Measurements from ENCODE around the gene ADAM8.
"Not testable (repeated sequence)": the region's sequence is repeated elsewhere in the genome, so short reads cannot be mapped to it uniquely, and the experiment has no call there.

ADAM8 gene

DNA sequence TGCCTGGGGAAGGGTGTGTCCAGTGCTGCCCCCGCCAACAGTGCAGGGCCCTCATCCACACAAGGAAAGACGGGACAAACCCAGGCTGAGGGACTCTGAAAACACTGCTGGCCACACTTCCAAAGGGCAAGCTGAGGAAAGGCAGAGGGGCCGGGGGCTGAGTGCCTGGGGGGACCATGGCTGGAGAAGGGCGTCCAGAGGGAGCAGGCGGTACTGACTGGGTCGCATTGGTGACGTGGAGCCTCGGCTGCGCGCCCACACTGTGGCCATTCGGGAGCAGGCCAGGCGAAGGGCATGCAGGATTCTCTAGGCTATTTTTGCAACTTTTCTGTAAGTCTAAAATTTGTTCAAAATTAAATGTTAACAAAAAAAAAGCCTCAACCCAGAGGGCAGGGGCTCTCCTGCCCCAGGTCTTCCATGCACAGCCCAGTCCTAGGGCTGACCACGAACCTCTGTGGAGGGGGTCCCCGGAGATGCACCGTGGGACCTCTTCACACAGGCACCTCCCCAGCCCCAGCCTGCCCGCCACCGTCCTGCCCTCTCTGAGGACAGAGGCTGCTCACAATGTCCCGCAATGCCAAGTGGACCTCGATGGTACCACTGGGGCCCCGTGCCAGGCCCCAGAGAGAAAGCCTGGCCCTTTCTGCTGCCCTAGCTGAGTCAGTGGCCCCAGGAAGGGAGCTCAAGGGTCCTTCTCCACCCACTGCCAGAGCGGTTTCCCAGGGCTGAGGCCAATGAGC, 10.4 kb downstream of the ADAM8 start:
- no peak for FAIRE-seq

DNA sequence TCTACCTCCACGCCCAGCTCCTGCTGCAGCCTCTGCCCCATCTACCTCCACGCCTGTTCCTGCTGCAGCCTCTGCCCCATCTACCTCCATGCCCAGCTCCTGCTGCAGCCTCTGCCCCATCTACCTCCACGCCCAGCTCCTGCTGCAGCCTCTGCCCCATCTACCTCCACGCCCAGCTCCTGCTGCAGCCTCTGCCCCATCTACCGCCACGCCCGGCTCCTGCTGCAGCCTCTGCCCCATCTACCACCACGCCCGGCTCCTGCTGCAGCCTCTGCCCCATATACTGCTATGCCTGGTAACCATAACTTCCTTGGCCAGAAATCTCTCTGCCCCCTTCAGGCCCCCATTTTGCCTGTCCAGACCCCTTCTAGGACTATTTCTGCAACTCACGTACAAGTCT, 11.6 kb downstream of the ADAM8 start:
- FAIRE-seq = not testable (repeated sequence)

- FAIRE-seq = no peak
These were observed 12.2 kb downstream of the ADAM8 start for GRCh38 chr10:133264461-133264860.

DNA sequence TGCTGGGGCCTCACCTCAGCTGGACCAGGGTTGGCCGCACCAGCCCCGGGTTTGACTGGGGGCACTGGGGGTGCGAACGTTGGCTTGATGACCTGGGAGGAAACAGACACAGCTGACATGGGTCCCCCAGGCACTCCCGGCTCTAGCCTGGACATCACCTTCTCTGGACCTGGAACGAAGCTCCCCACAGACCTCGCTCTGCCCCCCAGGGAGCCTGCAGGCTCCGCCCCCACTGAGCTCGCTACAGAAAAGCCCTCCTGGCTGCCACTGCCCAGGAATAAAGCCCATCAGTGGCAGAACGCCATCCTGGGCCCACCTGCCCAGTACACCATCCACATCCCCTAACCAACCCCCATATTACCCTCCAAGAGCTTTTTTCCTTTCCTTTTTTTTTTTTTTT, 13.0 kb downstream of the ADAM8 start:
- FAIRE-seq = no peak

DNA sequence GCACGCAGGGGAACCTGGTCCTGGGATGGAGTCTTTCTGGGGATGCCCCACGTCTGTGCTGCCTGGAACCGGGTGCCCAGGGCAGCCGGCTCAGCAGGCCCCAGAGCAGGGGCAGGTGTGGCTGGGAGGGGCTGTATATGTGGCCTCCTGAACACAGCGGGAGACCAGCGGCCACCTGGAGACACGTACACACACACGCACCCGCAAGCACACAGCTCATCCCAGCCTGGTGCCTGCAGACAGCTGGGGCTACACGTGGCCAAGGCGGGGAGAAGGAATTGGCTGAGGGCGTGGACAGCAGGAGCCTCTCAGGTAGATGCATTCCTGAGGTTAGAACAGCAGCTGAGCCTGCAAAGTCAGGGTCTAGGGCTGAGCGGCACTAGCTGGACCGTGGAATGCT, 14.0 kb downstream of the ADAM8 start:
- FAIRE-seq = no peak

GRCh38 chr10:133261726-133262325, 14.8 kb downstream of the ADAM8 start:
- no peak for FAIRE-seq

DNA sequence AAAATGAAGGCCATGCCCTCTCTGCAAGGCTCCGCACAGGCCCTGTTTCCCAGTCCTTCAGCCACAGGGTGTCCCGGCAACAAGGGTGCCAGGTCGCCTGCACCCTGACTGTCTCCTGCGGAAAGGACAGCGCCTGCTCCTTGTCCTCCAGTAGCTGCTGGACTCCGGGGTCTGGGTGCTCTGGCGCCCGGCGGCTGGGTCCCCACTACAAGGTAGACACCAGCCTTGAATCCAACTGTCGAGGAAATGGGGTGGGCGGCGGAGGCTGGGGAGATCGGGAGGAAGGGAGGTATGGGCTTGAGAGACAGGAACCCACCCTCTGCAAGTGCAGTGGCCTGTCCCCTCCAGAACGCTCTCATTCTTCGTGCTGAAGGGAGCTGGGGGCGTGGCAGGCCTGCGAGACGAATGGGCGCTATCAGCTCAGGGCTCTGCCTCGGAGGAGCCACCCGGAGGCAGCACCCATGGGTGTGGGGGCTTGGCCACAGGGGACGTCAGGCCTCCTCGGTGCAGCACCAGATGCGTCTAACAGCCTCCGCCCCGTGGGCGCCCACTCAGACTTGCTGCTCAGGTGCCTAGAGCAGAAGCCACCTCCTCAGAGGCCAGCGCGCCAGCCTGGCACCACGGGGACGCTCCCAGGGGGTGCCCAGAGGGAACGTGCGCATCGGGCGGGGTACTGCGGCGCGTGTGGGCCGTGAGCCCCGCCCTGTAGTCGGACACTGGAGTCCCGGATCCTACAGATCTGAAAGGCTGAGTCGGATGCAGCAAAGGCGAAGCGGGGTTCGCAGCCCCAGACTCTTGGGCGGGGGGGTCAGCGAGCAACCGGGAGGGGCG, 15.6 kb downstream of the ADAM8 start:
- no peak for FAIRE-seq

- no peak for FAIRE-seq
These were observed 17.1 kb downstream of the ADAM8 start for GRCh38 chr10:133259602-133259989.

DNA sequence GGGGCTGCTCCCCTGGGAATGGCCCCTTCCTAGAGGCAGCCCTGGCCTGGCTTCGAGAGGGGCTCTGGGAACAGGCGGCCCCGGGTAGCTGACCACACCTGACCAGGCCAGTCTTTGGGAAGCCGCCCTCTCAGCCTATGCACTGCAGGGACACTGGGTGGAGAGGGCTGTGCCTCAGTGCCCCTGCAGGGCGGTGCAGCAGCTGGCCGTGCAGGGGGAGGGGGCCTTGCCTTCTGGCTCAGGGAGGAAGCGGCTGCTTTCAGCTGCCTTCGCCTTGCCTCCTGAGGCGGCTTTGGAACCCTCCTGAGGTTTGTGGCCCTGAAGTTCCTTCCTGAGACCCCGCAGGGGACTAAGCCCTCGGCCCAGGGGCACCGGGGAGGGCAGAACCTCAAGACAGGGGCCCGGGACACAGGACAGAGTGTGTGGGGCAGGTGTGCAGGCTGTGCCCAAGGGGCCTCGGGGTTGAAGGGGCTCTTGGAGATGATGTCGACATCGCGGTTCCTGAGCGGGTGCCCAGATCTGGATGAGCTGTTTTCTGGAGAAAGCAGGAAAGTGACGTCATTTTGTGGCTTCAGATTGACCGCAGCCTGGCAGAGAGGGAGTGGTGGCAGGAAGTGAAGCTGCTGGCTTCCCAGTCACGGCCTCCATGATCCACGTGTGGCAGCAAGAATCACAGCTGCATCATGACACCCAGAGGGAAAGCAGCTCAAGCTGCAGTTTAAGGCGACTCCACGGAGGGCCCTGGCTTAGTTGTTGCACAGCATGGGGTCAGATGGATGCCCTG, 17.7 kb downstream of the ADAM8 start:
- FAIRE-seq = no peak

- FAIRE-seq = no peak
These were observed 18.4 kb downstream of the ADAM8 start for GRCh38 chr10:133258066-133258817.

DNA sequence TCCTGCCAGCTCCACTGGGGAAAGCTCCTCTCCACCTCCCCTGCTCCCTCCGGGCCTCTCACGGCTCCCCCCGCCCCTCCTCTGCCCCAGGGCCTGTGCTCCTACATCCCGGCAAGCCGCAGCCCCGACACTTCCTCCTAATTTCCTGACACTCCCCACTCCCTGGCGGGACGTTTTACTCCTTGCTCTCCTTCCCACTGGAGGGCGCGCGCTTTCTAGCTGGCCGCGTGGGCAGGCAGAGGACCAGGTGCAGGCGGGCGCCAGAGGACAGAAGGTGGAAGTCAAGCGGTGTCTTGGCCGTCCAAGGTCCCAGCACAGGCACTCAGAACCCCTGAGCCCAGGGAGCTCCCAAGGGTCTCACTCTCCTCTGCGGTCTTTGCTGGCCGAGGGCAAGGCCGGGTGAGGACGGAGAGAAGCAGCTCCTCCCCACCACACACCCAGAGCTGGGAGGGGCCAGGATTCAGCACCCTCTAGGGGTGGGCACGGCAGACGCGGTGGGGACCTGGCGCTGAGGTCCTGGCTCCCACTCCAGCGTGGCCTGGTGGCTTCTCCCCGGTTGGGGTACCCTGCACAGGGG, 19.1 kb downstream of the ADAM8 start:
- no peak for FAIRE-seq

DNA sequence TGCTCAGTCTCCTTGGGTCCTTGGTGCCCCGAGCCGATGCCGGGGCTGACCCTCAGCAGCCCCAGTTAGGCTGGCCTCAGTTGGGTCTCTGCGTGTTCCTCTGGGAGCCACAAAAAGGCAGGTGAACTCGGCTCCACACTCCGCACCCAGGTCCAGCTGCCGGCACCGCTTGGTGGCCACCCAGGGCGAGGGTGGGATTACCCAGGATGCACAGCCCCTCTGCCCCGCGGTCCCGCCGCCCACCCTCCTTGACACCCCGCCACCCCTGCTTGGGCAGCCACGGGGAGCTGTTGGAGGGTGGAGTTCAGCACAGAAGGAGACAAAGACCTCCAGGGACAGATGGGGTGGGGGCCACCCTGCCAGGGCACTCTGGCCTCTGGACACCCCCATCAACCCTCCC, 21.3 kb downstream of the ADAM8 start:
- FAIRE-seq = no peak

- FAIRE-seq = no peak
These were observed 22.1 kb downstream of the ADAM8 start for GRCh38 chr10:133254421-133255120.

- no peak for FAIRE-seq
These were observed 23.2 kb downstream of the ADAM8 start for GRCh38 chr10:133253361-133253955.

DNA sequence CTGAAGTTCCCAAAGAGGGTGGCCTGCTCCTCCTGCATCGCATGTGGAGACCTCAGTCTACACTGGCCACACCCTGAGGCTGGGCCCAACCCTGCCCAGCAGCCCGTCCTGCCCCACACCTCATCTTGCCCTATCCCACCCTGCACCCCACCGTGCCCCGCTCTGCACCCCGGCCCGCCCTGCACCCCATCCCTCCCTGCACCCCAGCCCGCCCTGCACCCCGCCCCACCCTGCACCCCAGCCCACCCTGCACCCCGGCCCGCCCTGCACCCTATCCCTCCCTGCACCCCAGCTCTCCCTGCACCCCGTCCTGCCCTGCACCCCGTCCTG, 24.5 kb downstream of the ADAM8 start:
- no peak for FAIRE-seq

DNA sequence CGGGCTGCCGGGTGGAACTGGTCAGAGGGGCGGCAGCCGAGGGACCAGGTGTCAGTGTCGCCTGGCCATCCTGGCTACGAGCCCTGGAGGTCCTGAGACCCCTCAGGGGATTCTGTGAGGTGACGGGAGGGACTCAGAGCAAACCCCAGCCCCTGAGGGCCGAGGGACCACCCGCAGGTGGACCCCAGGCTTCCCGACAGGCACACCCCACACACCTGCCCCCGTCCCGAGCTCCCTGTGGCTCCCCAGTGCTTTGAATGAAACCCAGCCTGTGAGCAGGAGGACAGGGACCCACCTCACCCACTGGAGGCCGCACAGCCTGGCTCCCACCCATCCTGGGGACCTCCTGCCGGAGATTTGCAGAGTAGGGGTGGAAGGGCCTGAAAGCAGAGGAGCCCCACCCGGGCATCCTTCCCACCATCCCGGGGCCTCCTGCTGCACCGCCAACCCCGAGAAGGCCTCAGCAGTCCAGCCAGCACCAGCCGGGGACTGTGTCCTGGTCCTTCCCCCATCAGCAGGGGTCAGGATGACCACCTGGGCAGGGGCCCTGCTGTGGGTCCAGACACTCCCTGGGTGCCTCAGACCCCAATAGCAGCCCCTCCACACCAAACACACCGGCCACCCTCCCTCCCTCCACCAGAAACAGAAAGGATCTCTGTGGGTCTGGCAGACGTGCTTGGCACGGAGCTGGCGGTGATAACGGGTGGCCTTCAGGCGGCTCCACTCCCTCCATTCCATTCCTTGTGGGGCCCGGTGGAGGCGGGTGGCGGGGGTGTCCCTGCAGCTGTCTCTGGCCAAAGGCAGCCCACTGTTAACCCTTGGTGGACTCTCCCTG, 25.1 kb downstream of the ADAM8 start:
- no peak for FAIRE-seq

DNA sequence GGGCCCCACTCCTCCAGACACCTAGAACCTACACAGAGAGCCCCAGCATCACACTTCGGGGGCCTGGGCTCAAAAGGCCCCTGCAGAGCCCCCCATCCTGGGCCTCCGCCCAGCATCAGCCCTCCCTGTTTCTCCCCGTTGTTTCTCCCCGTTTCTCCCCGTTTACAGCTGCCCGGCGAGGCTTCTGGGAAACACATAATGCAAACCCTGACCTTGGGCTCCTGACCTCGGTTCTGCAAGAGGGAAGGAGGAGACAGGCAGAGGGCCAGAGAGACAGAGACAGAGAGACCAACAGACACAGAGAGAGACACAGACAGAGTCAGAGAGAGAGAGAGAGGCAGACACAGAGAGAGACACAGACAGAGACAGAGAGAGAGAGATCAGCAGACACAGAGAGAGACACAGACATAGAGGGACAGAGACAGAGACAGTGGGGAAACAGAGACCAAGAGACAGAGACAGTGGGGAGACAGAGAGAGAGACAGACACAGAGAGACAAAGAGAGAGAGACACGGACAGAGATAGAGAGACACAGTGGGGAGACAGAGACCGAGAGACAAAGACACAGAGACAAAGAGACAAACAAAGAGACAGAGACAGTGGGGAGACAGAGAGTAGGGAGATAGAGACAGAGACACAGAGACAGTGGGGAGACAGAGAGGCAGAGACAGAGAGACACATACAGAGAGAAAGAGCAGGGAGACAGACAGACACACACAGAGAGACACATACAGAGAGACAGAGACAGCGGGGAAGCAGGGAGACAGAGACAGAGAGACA, 26.5 kb downstream of the ADAM8 start:
- no peak for FAIRE-seq

DNA sequence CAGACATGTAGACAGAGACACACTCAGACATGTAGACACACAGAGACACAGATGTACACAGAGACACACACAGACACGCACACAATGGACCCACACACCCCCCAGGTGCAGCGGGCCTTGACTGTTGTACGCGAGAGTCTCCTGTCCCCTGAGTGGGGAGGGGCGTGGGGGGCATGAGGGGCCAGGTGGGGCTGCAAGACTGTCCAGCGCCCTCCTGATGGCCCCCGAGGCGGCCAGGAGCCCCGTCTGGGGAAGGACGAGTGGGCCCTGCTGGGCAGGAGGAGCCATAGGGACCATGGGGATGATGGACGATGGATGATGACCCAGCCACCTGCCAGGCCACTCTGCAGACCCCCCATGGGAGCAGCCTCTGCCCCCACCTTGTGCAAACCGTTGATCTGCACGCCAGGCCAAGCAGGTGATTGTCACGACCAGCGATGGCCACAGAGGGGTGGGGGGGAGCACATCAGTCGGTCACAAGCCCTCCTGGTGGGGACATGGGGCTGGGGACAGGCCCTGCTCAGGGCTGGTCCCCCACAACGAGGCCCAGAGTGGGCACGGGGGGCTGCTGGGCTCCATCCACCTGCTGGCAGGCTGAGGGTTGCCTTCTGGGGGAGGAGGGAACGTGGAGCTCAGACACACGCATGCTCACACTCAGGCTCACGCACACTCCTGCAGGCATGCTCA, 27.4 kb downstream of the ADAM8 start:
- no peak for FAIRE-seq

DNA sequence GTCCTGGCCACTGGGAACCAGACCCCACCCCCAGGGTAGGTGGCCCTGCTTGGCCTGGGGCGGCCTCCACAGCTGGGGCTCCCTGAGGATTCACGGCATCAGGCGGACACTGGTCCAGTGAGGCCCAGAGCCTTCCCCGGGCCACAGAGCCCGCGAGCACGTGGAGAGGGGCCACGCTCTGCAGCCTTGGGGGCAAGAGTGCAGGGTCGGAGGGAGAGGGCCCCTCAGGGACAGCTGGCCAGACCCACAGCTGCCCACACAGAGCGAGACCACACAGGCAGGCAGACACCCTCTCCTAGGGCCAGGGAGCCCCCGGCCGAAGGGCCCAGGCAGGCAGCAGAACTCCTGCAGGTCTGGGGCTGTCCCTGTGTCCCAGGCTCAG, 28.3 kb downstream of the ADAM8 start:
- no peak for FAIRE-seq

All from G401.6 (cell line).